Epithelial cell of prostate (primary cell): ENCODE measurements around the gene SRCAP.
"Not testable (repeated sequence)": the region's sequence is repeated elsewhere in the genome, so short reads cannot be mapped to it uniquely, and the experiment has no call there.

Experiments used
- DNase-seq: peaks from one replicate; pipeline ENCODE4 v3.0.0-alpha.2; 2011; ENCODE audit warnings: low read depth, low spot score
- H3K27ac ChIP-seq: fragments of 450-650 bp; 2 replicates; pipeline ENCODE4 v1.5.1; 2017; ENCODE audit warnings: mild to moderate bottlenecking

The SRCAP gene

DNA sequence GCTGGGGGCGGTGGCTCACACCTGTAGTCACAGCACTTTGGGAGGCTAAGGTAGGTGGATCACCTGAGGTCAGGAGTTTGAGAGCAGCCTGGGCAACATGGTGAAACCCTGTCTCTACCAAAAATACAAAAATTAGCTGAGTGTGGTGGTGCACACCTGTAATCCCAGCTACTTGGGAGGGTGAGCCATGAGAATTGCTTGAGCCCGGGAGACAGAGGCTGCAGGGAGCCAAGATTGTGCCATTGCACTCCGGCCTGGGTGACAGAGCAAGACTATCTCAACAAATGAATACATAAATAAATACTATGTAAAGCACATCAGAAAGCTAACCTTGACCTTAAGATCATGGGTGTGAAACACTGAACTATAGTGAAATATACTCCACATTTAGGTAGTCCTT, 2.3 kb upstream of the SRCAP start:
- not testable (repeated sequence) for H3K27ac ChIP-seq, DNase-seq

DNA sequence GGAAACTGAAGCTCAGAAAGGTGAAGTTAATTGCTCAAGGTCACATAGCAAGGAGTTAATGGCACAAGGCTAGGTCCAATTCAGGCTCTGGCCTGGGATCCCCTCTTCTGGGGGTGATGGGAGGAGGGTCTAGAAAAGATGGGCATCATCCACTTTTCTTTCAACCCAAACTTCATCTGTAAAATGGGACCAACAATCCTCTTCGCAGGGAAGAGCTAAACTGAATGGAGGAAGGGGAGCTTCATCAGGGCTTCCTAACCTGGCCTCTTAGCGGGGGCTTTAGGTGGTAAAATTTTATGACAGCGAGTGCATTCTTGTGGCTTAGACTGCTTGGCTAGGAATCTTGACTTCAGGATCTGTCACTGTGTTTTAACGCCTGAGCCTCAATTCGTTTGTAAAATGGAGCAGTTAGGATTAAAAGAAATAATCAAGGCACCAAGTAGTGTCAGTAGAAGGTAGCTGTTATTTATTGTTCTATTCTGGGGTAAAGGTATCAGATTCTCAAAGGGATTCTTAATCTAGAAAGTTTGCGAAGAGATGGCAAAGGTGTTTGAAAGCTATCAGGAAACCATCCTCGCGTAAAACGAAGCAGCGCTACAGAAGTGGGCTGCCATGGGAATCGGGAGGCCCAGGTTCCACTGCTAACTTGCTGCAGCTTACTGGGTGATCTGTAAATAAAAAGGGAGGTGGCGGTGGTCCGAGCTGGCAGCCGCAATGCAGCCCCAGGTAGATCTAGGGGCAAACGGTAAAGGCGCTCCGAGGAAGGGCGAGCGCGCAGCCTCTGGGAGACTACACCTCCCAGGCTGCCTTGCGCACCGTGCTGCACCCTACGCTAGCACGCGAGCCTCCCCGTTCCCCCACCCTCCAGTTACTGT, 1.5 kb upstream of the SRCAP start:
- peak; percentile 86 for DNase-seq
- peak overlapping the region; percentile 98 for H3K27ac ChIP-seq

DNA sequence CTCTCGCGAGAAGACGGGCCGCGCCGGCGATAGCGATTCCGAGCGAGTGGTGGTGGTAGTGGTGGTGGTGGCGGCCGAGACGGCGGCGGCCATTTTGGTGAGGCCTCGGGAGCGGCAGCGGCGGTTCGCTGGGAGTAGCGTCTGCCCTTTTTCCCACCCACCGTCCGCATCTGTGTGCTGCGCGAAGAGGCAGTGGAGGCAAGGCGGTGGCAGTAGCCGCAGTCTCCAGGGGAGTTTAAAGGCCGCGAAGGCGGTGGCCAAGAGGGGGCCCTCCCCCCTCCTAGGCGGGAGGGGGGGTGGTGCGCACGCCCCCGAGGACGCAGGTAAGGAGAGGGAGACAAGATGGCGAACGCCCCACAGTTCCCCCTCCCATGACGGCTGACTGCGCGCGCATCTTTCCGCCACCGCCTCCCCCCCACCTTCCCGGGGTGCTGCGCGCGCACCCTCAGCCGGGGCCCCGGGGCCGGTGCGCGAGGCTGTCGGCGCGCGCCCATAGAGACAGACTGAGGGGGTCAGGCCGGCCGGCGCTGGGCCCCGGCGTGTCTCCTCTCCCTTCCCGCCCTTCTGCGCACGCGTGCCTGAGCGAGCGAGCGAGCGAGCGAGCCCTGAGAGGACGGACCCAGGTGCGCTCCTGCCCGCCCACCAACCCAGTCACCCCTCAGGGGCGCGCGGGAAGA, 694 bp upstream of the SRCAP start:
- H3K27ac ChIP-seq, result peak overlapping the region; percentile 98
- DNase-seq, result peak; percentile 54

DNA sequence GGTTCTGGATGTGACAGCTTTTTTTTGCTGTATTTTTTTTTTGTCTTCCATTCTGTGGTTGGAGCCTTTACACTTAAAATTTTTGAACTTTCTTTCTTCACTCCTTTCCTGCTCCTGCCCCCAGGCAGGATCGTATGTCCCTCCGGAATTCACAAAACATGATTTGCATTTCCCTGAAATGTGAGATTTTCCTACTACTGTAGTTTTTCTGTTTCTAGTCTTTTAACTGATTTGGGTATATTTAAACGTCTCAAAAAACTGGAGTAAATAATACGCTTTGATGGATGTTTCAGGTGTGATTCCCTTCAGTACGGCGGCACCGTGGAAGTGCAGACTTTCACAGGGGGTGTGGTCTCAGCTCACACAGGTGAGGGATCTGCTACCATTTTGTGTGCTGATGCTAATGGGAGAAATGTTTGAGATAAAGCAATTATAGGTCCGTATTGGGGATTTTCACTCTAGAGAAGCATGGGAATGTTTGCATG, 686 bp downstream of the SRCAP start:
- DNase-seq, result no peak
- H3K27ac ChIP-seq, result peak overlapping the region; percentile 98

- DNase-seq, result no peak
- no peak overlapping the region for H3K27ac ChIP-seq
Observed at GRCh38 chr16:30700491-30700890, 1.5 kb downstream of the SRCAP start.

DNA sequence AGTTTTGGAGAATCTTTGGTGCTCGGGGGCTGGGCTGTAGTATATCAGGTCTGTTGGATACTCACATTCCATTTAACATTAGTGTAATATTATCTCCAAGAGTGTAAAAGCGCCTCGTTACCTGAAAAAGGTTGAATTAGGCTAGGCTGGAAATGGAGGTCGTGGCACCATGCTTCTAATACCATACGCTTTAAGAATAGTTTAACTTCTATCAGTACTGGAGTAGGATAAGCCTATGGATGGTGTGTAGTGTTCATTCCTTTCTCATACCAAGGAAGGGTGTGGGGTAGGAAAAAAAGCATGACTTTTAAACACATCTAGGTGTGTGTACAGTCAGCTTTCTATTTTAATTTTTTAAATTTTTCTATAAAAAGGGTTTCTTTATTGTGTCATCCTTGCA, 2.0 kb downstream of the SRCAP start:
- no peak for DNase-seq
- no peak overlapping the region for H3K27ac ChIP-seq

DNA sequence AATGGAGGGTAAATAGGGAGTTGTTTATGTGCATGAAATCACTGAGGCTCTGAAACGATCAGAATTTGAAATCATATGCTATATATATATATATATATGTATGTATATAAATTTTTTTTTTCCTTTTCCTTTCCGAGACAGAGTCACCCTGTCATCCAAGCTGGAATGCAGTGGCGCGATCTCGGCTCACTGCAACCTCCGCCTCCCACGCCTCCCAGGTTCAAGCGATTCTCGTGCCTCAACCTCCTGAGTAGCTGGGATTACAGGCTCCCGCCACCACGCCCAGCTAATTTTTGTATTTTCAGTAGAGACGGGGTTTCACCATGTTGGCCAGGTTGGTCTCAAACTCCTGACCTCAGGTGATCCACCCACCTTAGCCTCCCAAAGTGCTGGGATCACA, 4.1 kb downstream of the SRCAP start:
- DNase-seq, H3K27ac ChIP-seq: not testable (repeated sequence)

- no peak for DNase-seq
- no peak overlapping the region for H3K27ac ChIP-seq
Observed at GRCh38 chr16:30703971-30704370, 5.0 kb downstream of the SRCAP start.

GRCh38 chr16:30706046-30706445, 7.1 kb downstream of the SRCAP start:
- no peak for DNase-seq
- H3K27ac ChIP-seq, result no peak overlapping the region

DNA sequence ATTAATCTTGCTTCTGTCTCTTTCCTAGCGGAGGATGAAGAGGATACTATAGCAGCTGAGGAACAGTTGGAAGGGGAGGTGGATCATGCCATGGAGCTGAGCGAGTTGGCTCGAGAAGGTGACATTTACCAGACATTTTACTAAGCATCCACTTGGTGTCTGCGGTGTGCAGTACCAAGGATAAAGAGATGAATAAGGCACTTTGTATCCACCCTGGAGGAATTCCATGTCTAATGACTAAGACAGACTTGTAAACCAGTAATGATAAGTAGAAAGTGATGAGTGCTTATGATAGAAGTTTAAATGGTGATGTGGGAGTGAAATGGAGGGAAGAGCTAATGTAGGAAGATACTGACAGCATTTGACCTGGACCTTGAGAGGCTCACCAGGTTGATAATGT, 12.0 kb downstream of the SRCAP start:
- H3K27ac ChIP-seq, result no peak overlapping the region
- no peak for DNase-seq

DNA sequence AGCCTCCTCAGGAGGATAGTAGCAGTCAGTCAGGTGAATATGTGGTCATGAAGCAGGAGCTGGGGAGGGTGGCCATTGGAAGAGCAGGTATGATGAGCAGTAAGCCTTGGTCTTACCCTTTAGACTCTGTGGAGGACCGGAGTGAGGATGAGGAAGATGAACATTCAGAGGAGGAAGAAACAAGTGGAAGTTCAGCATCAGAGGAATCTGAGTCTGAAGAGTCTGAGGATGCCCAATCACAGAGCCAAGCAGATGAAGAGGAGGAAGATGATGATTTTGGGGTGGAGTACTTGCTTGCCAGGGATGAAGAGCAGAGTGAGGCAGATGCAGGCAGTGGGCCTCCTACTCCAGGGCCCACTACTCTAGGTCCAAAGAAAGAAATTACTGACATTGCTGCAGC, 12.7 kb downstream of the SRCAP start:
- H3K27ac ChIP-seq, result no peak overlapping the region

GRCh38 chr16:30715750-30716445, 16.9 kb downstream of the SRCAP start:
- no peak for DNase-seq
- H3K27ac ChIP-seq, result peak overlapping the region; percentile 59

More for the DNA sequence above, 12.7 kb downstream of the SRCAP start:
- DNase-seq, result no peak

DNA sequence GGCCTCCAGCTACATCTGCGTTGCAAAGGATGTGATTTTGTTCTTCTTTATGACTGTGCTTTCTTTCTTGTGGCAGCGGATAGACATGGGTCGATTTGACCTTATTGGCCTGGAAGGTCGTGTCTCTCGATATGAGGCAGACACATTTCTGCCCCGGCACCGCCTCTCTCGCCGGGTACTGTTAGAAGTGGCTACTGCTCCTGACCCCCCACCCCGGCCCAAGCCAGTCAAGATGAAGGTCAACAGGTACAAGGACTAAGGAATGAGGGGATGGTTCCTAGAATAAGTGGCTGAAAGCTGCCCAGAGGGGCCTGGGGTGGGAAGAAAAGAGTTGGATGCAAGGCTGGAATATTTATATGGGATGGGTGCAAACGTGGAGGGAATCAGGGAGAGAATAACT, 21.1 kb downstream of the SRCAP start:
- H3K27ac ChIP-seq, result no peak overlapping the region
- DNase-seq, result no peak

DNA sequence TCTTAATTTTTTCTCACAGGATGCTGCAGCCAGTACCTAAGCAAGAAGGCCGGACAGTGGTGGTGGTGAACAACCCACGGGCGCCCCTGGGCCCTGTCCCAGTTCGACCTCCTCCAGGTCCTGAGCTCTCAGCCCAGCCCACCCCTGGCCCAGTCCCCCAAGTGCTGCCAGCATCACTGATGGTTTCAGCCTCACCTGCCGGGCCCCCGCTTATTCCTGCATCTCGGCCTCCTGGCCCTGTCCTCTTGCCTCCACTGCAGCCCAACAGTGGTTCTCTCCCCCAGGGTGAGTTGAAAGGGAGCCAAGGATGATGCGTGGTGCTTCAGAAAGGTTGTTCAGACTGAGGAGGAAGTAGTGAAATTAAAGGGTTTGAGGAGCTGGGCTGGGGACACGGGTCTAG, 21.7 kb downstream of the SRCAP start:
- no peak for DNase-seq
- peak overlapping the region; percentile 2 for H3K27ac ChIP-seq

DNA sequence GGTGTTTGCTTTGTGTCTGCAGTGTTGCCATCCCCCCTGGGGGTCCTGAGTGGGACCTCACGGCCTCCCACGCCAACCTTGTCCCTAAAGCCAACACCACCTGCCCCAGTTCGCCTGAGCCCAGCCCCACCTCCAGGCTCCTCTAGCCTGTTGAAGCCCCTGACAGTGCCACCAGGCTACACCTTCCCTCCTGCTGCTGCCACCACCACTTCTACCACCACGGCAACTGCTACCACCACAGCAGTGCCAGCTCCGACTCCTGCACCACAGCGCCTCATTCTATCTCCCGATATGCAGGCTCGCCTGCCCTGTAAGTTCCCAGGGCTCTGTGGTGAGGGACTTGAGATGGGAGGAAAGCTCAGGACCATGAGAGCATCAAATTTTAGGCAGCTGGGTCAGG, 22.2 kb downstream of the SRCAP start:
- H3K27ac ChIP-seq, result peak overlapping the region; percentile 2

GRCh38 chr16:30721606-30722005, 22.6 kb downstream of the SRCAP start:
- H3K27ac ChIP-seq, result peak overlapping the region; percentile 2
- DNase-seq, result no peak

More for the DNA sequence above, 22.2 kb downstream of the SRCAP start:
- no peak for DNase-seq

DNA sequence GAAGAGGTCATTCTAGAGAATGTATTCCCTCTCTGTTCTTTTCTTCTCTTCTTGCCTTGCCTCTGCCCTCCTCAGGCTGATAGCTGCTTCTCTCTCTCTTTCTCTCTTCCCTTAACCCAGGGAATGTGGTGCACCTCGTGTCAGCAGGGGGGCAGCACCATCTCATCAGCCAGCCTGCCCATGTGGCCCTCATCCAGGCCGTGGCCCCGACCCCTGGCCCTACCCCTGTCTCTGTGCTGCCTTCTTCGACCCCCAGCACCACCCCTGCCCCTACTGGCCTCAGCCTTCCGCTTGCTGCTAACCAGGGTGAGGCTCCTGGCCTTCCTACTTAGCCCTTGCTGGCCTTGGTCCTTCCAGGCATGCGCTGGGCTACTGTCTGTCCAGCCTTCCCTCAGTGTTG, 23.5 kb downstream of the SRCAP start:
- no peak overlapping the region for H3K27ac ChIP-seq

DNA sequence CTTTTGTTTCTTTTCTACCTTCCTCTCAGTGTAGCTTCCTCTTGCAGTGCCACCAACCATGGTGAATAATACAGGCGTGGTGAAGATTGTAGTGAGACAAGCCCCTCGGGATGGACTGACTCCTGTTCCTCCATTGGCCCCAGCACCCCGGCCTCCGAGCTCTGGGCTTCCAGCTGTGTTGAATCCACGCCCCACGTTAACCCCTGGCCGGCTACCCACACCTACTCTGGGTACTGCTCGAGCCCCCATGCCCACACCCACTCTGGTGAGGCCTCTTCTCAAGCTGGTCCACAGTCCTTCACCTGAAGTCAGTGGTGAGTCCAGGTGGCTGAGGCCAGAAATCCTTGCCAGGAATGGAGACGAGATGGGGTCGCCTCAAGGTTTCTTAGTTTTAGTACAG, 23.9 kb downstream of the SRCAP start:
- H3K27ac ChIP-seq, result no peak overlapping the region
- DNase-seq, result no peak

More for the DNA sequence above, 23.5 kb downstream of the SRCAP start:
- DNase-seq, result no peak

GRCh38 chr16:30723725-30724355, 24.9 kb downstream of the SRCAP start:
- DNase-seq, result no peak
- H3K27ac ChIP-seq, result no peak overlapping the region

GRCh38 chr16:30724641-30725417, 25.9 kb downstream of the SRCAP start:
- no peak for DNase-seq
- H3K27ac ChIP-seq, result no peak overlapping the region
